Smooth muscle cell (in vitro differentiated cells): Measurements from ENCODE around the gene KLF8. TPM values are rescaled to one million over a fixed set of nuclear protein-coding genes. Genes with fewer than 3 reads are reported as not detected.

ENCODE experiments used
- DNase-seq: peaks from one replicate; lab custom pipeline; 2025; ENCODE audit not compliant: unreplicated experiment; lab: John Stamatoyannopoulos, UW
- H2AFZ ChIP-seq: fragments of 200-600 bp; sonication (generic); 2 replicates; pipeline ENCODE4 v1.6.0; 2016; ENCODE audit warnings: antibody characterized with exemption, low read depth, mild to moderate bottlenecking
- H3F3A ChIP-seq: fragments of 200-600 bp; sonication (generic); 2 replicates; pipeline ENCODE4 v1.6.0; 2017; ENCODE audit warnings: antibody characterized with exemption, low read depth
- H3K27ac ChIP-seq: fragments of 200-600 bp; sonication (generic); 2 replicates; pipeline ENCODE4 v1.5.1; 2016; ENCODE audit warnings: low read depth, mild to moderate bottlenecking
- H3K27me3 ChIP-seq: fragments of 200-600 bp; sonication (generic); 2 replicates; pipeline ENCODE4 v1.6.1; 2016; ENCODE audit warnings: low read depth, mild to moderate bottlenecking
- H3K36me3 ChIP-seq: fragments of 200-600 bp; sonication (generic); 2 replicates; pipeline ENCODE4 v1.5.1; 2016; ENCODE audit warnings: low read depth
- H3K4me1 ChIP-seq: fragments of 200-600 bp; sonication (generic); 2 replicates; pipeline ENCODE4 v1.5.1; 2016; ENCODE audit warnings: low read depth
- H3K4me2 ChIP-seq: fragments of 200-600 bp; sonication (generic); 2 replicates; pipeline ENCODE4 v1.6.0; 2016; ENCODE audit warnings: mild to moderate bottlenecking
- H3K4me3 ChIP-seq: fragments of 200-600 bp; sonication (generic); 2 replicates; pipeline ENCODE4 v1.5.1; 2016; ENCODE audit warnings: mild to moderate bottlenecking
- H3K79me2 ChIP-seq: fragments of 200-600 bp; sonication (generic); 2 replicates; pipeline ENCODE4 v1.6.0; 2016; ENCODE audit warnings: low read depth, mild to moderate bottlenecking
- H3K9ac ChIP-seq: fragments of 200-600 bp; sonication (generic); 2 replicates; pipeline ENCODE4 v1.6.0; 2016; ENCODE audit warnings: low read depth
- H3K9me3 ChIP-seq: fragments of 200-600 bp; sonication (generic); replicated peaks from 2 replicates; pipeline ENCODE4 v1.5.1; 2016; ENCODE audit warnings: low read depth
- H4K20me1 ChIP-seq: fragments of 200-600 bp; sonication (generic); 2 replicates; pipeline ENCODE4 v1.6.0; 2016; ENCODE audit warnings: low read depth
- CTCF ChIP-seq: fragments of 200-600 bp; sonication (generic); IDR thresholded peaks from 2 replicates; pipeline ENCODE4 v1.5.1; 2017; ENCODE audit warnings: borderline replicate concordance, mild to moderate bottlenecking, antibody characterized with exemption; ENCODE audit not compliant: insufficient read depth, poor library complexity, severe bottlenecking
- polyA plus RNA-seq: library from polyadenylated mRNA; unstranded; fragments of >200 nt; fragmentation: Nextera tagmentation; extraction: Ambion mirVana; gene quantifications from 2 replicates; pipeline ENCODE4 v1.2.1, GENCODE V29; 2016
- total RNA-seq: library from RNA; depleted of rRNA; stranded (reverse); fragments of >200 nt; gene quantifications from 2 replicates; pipeline ENCODE4 v1.2.3, GENCODE V29; 2014

Gene KLF8
- total and polyA plus RNA-seq, 2 experiments from 2014 or later = 6.6 to 21.3 TPM

GRCh38 chrX:56319165-56319564, 87.0 kb downstream of the KLF8 start:
- H3K79me2 ChIP-seq = no peaks in the 10 kb centered on the region
- DNase-seq = no peak
- H3K4me1 ChIP-seq = no peaks in the 10 kb centered on the region
- no peaks in the 10 kb centered on the region for H3K27me3 ChIP-seq
- H3K9ac ChIP-seq = no peak overlapping the region
- H3K27ac ChIP-seq = no peak overlapping the region
- H3K36me3 ChIP-seq = no peaks in the 10 kb centered on the region
- H3F3A ChIP-seq = no peaks in the 10 kb centered on the region
- no peaks in the 10 kb centered on the region for H3K9me3 ChIP-seq
- no peaks in the 10 kb centered on the region for H4K20me1 ChIP-seq
- H2AFZ ChIP-seq = no peak overlapping the region
- H3K4me2 ChIP-seq = no peak overlapping the region
- H3K4me3 ChIP-seq = no peak overlapping the region
- no peak for TF ChIP-seq CTCF
